Measurements from ENCODE around the gene CCAR1.
"Not testable (repeated sequence)": the region's sequence is repeated elsewhere in the genome, so short reads cannot be mapped to it uniquely, and the experiment has no call there.

CCAR1 gene

GRCh38 chr10:68720793-68721672 is at the start of gene CCAR1:
CCAR1 (plus strand) TSS chr10:68721239; CDS start chr10:68722505, 1,266 bp downstream.
- peak; percentile 7 for TF ChIP-seq CTCF (conservative IDR thresholded peaks at IDR 0.05; ENCODE audit: low read depth, low read length)
- DNase-seq (ENCODE audit: low read depth): peak; percentile 99
- peak within 1 kb of the TSS; percentile 91 for H3K4me3 ChIP-seq (ENCODE audit: low read depth, low read length)

GRCh38 chr10:68684413-68684812 is 36.6 kb upstream of the CCAR1 start:
- no peak overlapping the region for H3K4me3 ChIP-seq (ENCODE audit: low read depth, low read length)
- DNase-seq (ENCODE audit: low read depth): no peak

GRCh38 chr10:68696018-68696417 is 25.0 kb upstream of the CCAR1 start:
- no peak overlapping the region for H3K4me3 ChIP-seq (ENCODE audit: low read depth, low read length)
- peak; percentile 4 for DNase-seq (ENCODE audit: low read depth)
- no peak for TF ChIP-seq CTCF (conservative IDR thresholded peaks at IDR 0.05; ENCODE audit: low read depth, low read length)

More at GRCh38 chr10:68684413-68684812, 36.6 kb upstream of the CCAR1 start:
- no peak for TF ChIP-seq CTCF (conservative IDR thresholded peaks at IDR 0.05; ENCODE audit: low read depth, low read length)

GRCh38 chr10:68697106-68697505 is 23.9 kb upstream of the CCAR1 start:
- TF ChIP-seq CTCF (conservative IDR thresholded peaks at IDR 0.05; ENCODE audit: low read depth, low read length): no peak
- no peak overlapping the region for H3K4me3 ChIP-seq (ENCODE audit: low read depth, low read length)
- peak; percentile 19 for DNase-seq (ENCODE audit: low read depth)

- no peak for DNase-seq (ENCODE audit: low read depth)
- no peak overlapping the region for H3K4me3 ChIP-seq (ENCODE audit: low read depth, low read length)
- TF ChIP-seq CTCF (conservative IDR thresholded peaks at IDR 0.05; ENCODE audit: low read depth, low read length): no peak
Measured at GRCh38 chr10:68700197-68700596, 20.8 kb upstream of the CCAR1 start.

- DNase-seq (ENCODE audit: low read depth): no peak
- no peak for TF ChIP-seq CTCF (conservative IDR thresholded peaks at IDR 0.05; ENCODE audit: low read depth, low read length)
- H3K4me3 ChIP-seq (ENCODE audit: low read depth, low read length): no peak overlapping the region
Measured at GRCh38 chr10:68705548-68705947, 15.5 kb upstream of the CCAR1 start.

- not testable (repeated sequence) for DNase-seq (ENCODE audit: low read depth); H3K4me3 ChIP-seq (ENCODE audit: low read depth, low read length)
Measured at GRCh38 chr10:68708987-68709386, 12.1 kb upstream of the CCAR1 start.

GRCh38 chr10:68713065-68713464 is 8.0 kb upstream of the CCAR1 start:
- not testable (repeated sequence) for DNase-seq (ENCODE audit: low read depth); H3K4me3 ChIP-seq (ENCODE audit: low read depth, low read length)

Data from choroid plexus epithelial cell (primary cell).